Ramos (cell line): ENCODE data around the gene C12orf60.

Experiments used
- in situ Hi-C: fragments of 300-500 bp; cut with MboI; formaldehyde crosslinking; loops from one replicate; pipeline ENCODE4 v1.14.3; 2022; ENCODE audit warnings: low sequenced_read_pairs; ENCODE audit not compliant: unreplicated experiment

Gene C12orf60

DNA sequence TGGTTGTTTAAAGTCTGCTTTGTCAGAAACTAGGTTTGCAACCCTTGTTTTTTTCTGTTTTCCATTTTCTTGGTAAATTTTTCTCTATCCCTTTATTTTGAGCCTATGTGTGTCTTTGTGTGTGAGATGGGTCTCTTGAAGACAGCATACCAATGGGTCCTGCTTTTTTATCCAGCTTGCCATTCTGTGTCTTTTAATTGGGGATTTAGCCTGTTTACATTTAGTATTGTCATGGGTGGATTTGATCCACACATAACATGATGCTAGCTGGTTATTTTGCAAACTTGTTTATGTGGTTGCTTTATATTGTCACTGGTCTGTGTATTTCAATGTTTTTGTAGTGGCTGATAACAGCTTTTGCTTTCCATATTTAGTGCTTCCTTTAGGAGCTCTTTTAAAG is 57.0 kb downstream of the C12orf60 start:
- in situ Hi-C loops, result no loop called here

DNA sequence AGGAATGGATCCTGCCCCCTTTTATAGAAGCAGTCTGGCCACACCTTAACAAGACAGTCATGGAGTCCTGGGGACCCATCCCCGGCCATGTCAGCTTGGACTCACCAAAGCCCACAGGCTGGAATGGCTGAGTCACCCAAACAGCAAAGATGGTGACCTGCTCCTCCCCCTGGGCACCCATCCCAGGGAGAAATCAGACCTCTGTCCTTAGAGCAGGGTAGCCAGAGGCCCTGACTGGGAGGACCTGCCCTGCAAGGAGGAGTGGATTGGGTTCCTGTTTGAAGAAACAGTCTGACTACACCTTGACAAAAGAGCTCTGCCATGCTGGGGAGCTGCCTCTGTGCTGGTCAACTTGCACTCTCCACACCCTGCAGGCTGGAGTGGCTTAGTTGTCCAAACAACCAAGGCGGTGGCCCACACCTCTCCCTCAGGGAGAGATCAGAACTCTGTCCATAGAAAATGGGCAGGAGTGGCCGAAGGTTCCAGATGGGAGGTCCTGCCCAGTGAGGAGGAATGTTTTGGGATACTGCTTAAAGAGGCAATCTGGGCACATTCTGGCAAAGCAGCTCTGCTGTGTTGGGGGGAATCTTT is 65.5 kb downstream of the C12orf60 start:
- in situ Hi-C loops, result no loop called here

GRCh38 chr12:14871247-14871646 is 67.8 kb downstream of the C12orf60 start:
- in situ Hi-C loops, result no loop called here

- in situ Hi-C loops, result no loop called here
Measured at GRCh38 chr12:14871886-14872285, 68.4 kb downstream of the C12orf60 start.

- in situ Hi-C loops, result no loop called here
Measured at GRCh38 chr12:14873440-14874185, 70.1 kb downstream of the C12orf60 start.
